Stimulated activated CD8-positive, alpha-beta memory T cell treated with anti-CD3 and anti-CD28 coated beads, Interleukin-12 subunit alpha, Interleukin-12 subunit beta, amount 100 ng/mL, for 1 hour (primary cell): Measurements from ENCODE around the gene NUP93.
A peak's percentile ranks its signal among the peaks of the same experiment; 100 is the strongest.

Experiments used
- DNase-seq: peaks from one replicate; pipeline ENCODE4 v3.0.0-alpha.2; 2020; ENCODE audit warnings: low read depth

Gene NUP93

GRCh38 chr16:56729735-56730662 lies at the start of gene NUP93:
TSS of gene NUP93 (plus strand) at chr16:56730129. CDS start at chr16:56748248, 18,119 bp downstream.
- peak; percentile 81 for DNase-seq

- DNase-seq: peak; percentile 76
Measured at GRCh38 chr16:56681939-56682702, 47.8 kb upstream of the NUP93 start, which contains the start of gene MT1X. TSS of gene MT1X (plus strand) at chr16:56682470. CDS start at chr16:56682541, 71 bp downstream.

- no peak for DNase-seq
Measured at GRCh38 chr16:56682703-56683397, 47.1 kb upstream of the NUP93 start.

GRCh38 chr16:56683424-56684172 lies 46.3 kb upstream of the NUP93 start:
- no peak for DNase-seq

GRCh38 chr16:56684256-56684925 lies 45.5 kb upstream of the NUP93 start:
- DNase-seq: no peak

DNA sequence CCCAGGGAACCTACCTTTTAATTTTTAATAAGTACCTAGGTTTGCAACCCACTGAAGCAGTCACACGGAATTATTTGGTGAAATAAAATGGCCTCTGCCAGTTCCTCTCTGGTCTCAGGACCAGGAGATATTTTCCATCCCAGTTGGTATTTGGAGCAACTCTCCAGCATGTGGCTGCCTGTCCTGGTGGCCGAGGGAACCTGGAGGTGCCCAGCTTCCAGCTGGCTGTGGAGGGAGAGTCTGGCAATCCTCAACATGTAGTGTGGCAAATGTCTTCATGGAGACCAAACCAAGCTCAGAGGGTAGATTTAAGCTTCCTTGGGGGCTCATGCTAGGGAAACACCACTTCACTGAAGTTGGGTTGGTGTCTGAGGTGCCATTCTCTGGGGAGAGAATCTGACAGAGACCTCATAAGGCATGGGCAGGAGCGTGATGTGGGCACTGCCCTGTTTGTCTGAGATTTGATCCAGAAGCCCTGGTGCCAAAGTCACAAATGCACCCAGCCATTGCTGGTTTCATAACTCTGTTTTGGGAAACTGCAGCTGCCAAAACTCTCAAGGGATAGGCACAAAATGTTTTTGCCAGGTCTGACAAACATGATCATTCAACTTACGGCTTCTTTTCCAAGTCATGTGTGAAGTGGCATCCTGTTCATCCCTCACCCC lies 44.9 kb upstream of the NUP93 start:
- DNase-seq: no peak

DNA sequence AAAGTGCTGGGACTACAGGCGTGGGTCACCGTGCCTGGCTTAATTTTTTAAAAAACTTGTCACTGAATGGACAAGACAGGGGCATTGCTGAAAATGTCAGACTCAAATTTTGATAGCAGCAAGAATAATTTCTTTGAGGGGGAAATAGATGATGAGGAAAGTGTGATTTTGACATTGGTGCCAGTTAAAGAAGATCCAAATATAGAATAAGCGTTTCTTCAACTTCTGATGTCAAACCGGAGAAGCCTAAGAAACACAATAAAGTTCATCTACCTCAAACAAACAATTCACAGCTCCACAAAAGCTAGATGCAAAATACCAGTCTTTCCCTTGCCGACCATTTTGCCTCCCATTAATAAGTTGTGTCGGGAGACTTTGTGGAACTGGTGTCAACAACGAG lies 43.2 kb upstream of the NUP93 start:
- DNase-seq: no peak

GRCh38 chr16:56688762-56689161 lies 41.2 kb upstream of the NUP93 start:
- DNase-seq: no peak

DNA sequence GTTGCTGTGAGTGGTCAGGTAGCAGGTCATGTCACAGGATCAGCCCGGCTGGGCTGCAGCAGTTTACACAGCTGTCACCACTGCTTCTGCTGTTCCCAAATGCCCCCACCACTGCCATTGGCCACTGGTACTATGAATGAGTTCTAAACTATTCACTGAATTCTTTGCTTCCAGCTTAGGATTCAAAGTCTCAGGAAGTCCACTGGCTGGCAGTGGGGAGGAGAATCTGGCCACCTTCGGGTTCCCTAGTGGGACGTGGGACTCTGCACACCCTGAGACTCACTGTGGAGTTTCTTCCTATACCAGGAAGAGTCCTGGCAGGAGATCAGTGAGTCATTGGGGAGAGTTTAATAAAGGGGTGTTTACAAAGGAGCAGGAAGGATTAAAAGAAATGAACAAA lies 40.8 kb upstream of the NUP93 start:
- DNase-seq: no peak

DNA sequence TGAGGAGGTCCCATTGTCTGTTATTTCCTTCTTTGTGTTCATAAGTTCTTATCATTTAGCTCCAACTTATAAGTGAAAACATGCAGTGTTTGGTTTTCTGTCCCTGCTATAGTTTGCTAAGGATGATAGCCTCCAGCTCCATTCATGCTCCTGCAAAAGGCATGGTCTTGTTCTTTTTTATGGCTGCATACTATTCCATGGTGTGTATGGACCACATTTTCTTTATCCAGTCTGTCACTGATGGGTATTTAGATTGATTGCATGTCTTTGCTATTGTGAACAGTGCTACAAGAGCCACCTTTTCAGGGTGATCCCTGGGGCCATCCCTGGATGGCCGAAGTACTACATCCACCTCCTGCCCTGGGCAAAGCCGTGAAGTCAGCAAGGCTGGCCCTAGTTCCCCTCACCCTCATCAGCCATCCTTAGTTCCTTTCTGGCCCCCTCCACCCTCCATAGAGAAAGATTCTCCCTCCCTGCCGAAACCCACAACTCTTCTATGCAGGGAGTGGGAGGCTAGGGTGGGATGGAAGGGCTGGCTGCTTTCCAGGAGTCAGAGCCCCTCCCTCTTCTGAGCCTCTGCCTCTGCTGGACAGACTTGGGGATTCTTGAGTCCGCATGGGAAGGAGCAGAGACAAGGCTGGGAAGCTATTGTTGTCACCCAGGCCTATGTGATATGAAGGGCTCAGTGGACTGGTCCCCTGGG lies 39.4 kb upstream of the NUP93 start:
- no peak for DNase-seq

DNA sequence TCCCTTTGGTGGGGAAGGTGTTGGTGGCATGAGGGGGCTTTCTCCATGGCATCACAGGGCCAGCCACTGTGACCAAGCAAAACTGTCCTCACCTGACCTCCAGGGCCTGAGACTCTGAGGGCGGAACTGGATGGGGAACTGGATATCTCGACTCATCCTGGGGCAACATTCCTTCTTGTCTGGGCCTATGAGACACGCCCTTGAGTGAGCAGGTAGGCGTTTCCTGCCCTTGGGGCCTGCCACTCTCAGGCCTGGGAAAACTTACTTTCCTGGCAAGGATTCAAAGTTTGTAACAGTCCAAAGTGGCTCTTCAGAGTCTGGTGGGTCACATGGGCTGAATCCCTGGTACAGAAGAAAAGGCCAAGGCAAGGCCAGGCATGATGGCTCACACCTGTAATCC lies 38.0 kb upstream of the NUP93 start:
- DNase-seq: no peak

GRCh38 chr16:56695246-56695645 lies 34.7 kb upstream of the NUP93 start:
- DNase-seq: no peak

DNA sequence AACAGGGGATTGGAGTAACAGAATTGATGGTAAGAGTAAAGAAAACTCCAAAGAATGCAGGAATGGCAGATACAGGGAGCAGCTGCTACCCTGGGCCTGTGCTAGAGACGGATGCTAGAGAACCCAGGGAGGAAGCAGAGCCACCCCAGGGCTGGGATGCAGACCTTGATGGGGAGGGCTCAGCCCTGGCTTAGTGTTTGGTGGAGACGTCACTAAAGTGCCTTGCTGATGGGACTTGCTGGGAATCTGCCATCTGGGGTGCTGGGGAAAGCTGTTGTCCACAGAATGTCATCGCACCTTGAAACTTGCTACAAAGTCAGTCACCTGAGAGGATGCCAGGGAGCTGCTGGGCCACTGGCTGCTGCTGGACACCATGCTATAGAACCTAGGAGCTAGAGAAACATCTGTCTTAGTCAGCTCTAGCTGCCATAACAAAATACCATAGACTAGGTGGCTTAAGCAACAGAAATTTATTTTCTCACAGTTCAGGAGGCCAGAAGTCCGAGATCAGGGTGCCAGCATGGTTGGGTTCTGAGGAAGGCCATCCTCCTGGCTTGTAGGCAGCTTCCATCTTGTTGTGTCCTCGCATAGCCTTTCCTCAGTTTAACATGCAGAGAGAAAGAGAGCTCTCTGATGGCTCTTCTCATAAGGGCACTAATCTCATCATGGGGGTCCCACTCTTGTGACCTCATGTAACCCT lies 32.3 kb upstream of the NUP93 start:
- no peak for DNase-seq

GRCh38 chr16:56700195-56700594 lies 29.7 kb upstream of the NUP93 start:
- DNase-seq: no peak

- DNase-seq: no peak
Measured at GRCh38 chr16:56700631-56701030, 29.3 kb upstream of the NUP93 start.

DNA sequence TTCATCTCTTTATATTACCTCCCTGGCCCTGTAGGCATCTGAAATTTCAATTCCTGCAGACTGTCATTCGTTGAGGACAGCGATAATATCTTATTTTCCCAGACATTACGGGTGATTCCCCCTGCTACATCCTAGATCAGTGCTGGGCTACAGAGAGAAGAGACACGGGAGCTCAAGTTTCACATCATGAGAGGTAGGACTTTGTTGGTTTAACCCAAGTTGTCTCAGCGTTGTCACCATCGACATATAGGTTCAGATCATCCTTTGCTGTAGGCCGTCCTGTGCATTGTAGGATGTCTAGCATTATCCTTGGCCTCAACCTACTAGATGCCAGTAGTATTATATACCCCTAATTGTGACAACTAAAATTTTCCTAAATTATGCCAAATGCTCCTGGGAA lies 28.4 kb upstream of the NUP93 start:
- DNase-seq: no peak

DNA sequence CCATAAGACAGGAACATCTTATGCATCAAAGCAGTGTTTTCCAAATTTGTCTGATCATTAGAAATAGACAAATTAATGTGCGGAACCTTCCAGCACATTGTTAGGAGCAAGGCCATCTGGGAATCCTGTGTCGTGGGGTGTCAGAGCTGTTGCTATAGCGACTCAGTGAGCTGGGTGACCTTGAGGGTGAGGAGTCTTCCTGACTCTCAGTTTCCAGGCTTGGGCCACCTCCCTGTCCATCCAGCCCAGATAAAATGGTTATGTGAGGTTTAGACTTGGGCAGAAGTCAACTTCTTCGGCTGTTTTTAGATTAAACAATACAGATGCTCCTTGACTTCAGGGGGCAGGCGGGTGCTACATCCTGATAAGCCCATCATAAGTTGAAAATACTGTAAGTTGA lies 27.1 kb upstream of the NUP93 start:
- no peak for DNase-seq

- peak; percentile 19 for DNase-seq
Measured at GRCh38 chr16:56708525-56709442, 21.1 kb upstream of the NUP93 start.
